Colonic mucosa (tissue), 4 donors: ENCODE results near the gene MYH2. TPM values are rescaled to one million over a fixed set of nuclear protein-coding genes. Genes with fewer than 3 reads are reported as not detected.

ENCODE experiments used
- DNase-seq: peaks from one replicate; pipeline ENCODE4 v3.0.0-alpha.2; 2020
- H3K27ac ChIP-seq: fragments of 200-600 bp; one replicate; pipeline ENCODE4 v1.8.0; 2021
- H3K27me3 ChIP-seq: fragments of 200-600 bp; one replicate; pipeline ENCODE4 v1.8.0; 2021
- H3K36me3 ChIP-seq: fragments of 200-600 bp; one replicate; pipeline ENCODE4 v1.8.0; 2021
- H3K4me1 ChIP-seq: fragments of 200-600 bp; one replicate; pipeline ENCODE4 v1.8.0; 2021; ENCODE audit warnings: mild to moderate bottlenecking
- H3K4me3 ChIP-seq: fragments of 200-600 bp; one replicate; pipeline ENCODE4 v1.8.0; 2021
- H3K9ac ChIP-seq, 2 donors: one replicate each; pipeline ENCODE4 v1.7.0; 2013; ENCODE audit warnings: control low read depth in 2 of 2, low read depth in 2 of 2, low read length in 2 of 2
- H3K9me3 ChIP-seq: fragments of 200-600 bp; one replicate; pipeline ENCODE4 v1.8.0; 2021
- intact Hi-C: fragments of 100-400 bp; cut with DNase I; formaldehyde crosslinking; loops from one replicate; pipeline ENCODE4 v1.14.1; 2022
- total RNA-seq, 2 donors: library from RNA; stranded (reverse); fragmentation: NEBNext Ultra II Directional in 1 of 2; extraction: Animal tissue kit (Norgen Biotek cat#: 25700) in 1 of 2; gene quantifications; one replicate each; pipeline ENCODE4 v1.2.1, GENCODE V29; 2021
- TF ChIP-seq, protein P1 (sequence below): fragments of 200-600 bp; IDR thresholded peaks from one replicate; pipeline ENCODE4 v1.8.0; 2022; ENCODE audit warnings: antibody characterized with exemption, mild to moderate bottlenecking
- donor health status: healthy.
- donor health status: DM: no; HTN: no; CAD: no.
- donor health status: DM: no; HTN: no; CAD: no.

The MYH2 gene
- total RNA-seq, 2 donors from 2014 or later, result 0.48 TPM; not detected in 1

DNA sequence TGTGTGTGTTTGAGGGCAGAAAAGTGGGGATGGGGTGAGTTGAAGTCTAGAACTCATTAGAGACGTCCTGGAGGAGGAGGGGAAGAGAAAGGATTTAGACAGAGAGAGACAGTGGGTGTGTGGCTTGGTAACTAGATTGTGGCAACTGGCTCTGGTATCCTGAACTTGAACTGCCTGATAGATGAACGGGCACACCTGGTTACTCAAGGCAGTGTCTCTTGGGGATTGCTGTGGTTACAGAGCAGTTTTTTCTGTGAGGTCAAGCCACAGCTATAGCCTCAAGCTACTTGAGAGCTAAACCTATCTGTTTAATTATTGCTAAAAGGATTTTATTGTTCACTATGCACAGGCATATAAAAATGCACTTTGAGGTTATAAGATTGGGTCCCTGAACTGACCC lies 29.8 kb upstream of the MYH2 start:
- Histone ChIP-seq H3K27me3 (no peaks in the 10 kb centered on the region), H3K36me3 (no peaks in the 10 kb centered on the region), H3K4me1 (no peaks in the 10 kb centered on the region), H3K4me3 (no peak overlapping the region), H3K9ac (no peak overlapping the region), H3K9me3 (no peaks in the 10 kb centered on the region), H3K27ac (no peak overlapping the region)
- TF ChIP-seq, protein P1, sequence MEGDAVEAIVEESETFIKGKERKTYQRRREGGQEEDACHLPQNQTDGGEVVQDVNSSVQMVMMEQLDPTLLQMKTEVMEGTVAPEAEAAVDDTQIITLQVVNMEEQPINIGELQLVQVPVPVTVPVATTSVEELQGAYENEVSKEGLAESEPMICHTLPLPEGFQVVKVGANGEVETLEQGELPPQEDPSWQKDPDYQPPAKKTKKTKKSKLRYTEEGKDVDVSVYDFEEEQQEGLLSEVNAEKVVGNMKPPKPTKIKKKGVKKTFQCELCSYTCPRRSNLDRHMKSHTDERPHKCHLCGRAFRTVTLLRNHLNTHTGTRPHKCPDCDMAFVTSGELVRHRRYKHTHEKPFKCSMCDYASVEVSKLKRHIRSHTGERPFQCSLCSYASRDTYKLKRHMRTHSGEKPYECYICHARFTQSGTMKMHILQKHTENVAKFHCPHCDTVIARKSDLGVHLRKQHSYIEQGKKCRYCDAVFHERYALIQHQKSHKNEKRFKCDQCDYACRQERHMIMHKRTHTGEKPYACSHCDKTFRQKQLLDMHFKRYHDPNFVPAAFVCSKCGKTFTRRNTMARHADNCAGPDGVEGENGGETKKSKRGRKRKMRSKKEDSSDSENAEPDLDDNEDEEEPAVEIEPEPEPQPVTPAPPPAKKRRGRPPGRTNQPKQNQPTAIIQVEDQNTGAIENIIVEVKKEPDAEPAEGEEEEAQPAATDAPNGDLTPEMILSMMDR, result no peak
- DNase-seq, result no peak
- intact Hi-C loops, result no loop called here

DNA sequence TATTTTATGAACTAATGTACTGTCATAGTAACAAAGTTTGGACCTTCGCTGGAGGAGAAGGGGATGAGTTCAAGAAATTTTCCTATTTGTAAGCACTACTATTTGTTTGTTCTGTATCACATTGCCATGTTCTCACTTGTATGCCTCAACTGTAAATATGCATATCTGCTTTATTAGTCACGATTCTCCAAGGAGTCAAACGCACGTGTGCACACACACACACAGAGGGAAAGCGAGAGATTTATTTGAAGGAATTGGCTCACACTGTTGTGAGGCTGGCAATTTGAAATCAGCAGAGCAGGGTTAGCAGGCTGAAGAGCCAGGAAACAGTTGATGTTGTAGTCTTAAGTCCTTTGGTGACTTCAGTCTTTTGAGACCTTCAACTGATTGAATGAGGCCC lies 24.9 kb upstream of the MYH2 start:
- Histone ChIP-seq H3K9me3 (no peaks in the 10 kb centered on the region), H3K9ac (no peak overlapping the region), H3K4me3 (no peak overlapping the region), H3K4me1 (no peaks in the 10 kb centered on the region), H3K36me3 (no peaks in the 10 kb centered on the region), H3K27ac (no peak overlapping the region), H3K27me3 (no peaks in the 10 kb centered on the region)
- TF ChIP-seq, protein P1, result no peak
- DNase-seq, result no peak
- intact Hi-C loops, result no loop called here

DNA sequence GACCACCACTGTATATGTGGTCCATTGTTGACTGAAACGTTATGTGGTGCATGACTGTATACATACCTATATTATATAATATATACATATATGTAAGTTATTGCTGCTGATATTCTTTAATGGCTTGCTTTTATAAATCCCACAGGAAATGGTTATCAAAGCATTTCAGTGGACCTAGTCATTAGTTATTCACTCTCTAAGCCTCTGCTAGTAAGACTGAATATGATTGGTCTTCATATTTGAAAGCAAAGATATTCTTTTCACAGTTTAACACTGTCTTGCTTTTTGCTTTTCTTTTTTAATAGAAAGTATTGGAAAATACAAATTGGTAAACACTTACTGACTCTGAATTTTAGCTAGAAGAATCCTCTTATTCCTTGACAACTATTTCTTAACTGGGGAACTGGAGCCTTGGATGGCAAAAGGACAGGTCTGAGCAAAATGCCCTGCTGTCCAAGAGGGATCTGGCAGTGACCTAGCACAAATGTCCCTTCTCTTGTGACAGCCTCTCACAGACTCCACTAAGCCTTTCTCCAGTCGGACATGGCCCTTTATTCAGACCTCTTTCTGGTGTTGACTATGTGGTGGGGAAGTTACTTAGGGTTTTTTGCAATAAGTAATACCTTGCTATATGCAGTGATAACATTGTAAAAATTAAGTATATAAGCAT lies 14.7 kb upstream of the MYH2 start:
- DNase-seq, result no peak
- TF ChIP-seq, protein P1, result no peak
- no peaks in the 10 kb centered on the region for H3K36me3 ChIP-seq
- H3K9me3 ChIP-seq, result no peaks in the 10 kb centered on the region
- no peak overlapping the region for H3K9ac ChIP-seq
- H3K4me1 ChIP-seq, result no peaks in the 10 kb centered on the region
- no peak overlapping the region for H3K27ac ChIP-seq
- no peaks in the 10 kb centered on the region for H3K27me3 ChIP-seq
- H3K4me3 ChIP-seq, result no peak overlapping the region
- intact Hi-C loops, result no loop called here

DNA sequence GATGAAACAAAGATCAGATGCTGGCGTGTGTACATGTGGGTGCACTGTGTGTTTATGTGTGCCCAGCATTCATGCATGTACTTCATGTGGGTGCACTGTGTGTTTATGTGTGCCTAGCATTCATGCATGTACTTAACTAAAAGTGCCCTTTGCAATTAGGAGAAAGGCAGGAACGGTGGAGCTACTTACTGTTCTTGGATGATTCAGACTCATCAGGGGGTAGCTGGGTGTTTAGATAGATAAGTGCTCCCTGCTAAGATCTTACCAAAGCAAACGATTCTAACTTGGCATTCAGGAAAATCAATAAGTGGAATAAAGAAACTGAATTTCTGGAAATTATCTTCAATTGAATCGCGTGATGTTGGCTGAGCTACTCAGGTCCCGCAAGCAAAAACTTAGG lies 8.6 kb upstream of the MYH2 start:
- intact Hi-C loops, result no loop called here
- no peak for DNase-seq
- H3K9me3 ChIP-seq, result no peaks in the 10 kb centered on the region
- H3K27ac ChIP-seq, result no peak overlapping the region
- H3K36me3 ChIP-seq, result no peaks in the 10 kb centered on the region
- TF ChIP-seq, protein P1, result no peak
- H3K4me1 ChIP-seq, result no peaks in the 10 kb centered on the region
- no peak overlapping the region for H3K9ac ChIP-seq
- no peak overlapping the region for H3K4me3 ChIP-seq
- H3K27me3 ChIP-seq, result no peaks in the 10 kb centered on the region

DNA sequence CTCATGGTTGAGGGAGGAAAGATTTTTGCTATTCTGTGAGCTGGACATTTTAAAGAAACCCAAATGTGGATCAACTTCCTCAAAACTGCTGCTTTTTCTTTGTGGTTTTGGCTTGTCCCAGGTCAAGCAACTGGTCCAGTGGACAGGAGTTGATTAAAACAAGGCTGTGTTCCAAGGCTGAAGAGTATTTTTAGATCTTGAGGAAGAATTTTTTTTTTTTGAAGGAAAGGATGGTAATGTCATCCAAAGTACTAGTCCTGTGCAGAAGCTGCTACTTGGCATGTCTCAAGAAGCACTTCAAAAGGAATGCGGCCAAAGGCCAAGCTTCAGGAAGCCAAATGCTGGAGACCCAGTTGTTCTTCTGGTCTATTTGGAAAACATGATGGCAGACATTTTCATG lies 8.0 kb upstream of the MYH2 start:
- intact Hi-C loops, result no loop called here
- DNase-seq, result no peak
- no peaks in the 10 kb centered on the region for H3K27me3 ChIP-seq
- H3K9ac ChIP-seq, result no peak overlapping the region
- H3K4me3 ChIP-seq, result no peak overlapping the region
- no peaks in the 10 kb centered on the region for H3K4me1 ChIP-seq
- H3K27ac ChIP-seq, result no peak overlapping the region
- H3K9me3 ChIP-seq, result no peaks in the 10 kb centered on the region
- TF ChIP-seq, protein P1, result no peak
- no peaks in the 10 kb centered on the region for H3K36me3 ChIP-seq
